Central memory CD8-positive, alpha-beta T cell (primary cell): Measurements from ENCODE around the gene CYP21A2.
"Not testable (repeated sequence)": the region's sequence is repeated elsewhere in the genome, so short reads cannot be mapped to it uniquely, and the experiment has no call there.

Source experiments
- ATAC-seq: fragments of 150-1000 bp; cut with Tn5 transposase; replicated peaks from 2 replicates; pipeline ENCODE4 v1.10.0; 2022; ENCODE audit warnings: mild to moderate bottlenecking, moderate FRiP score, moderate number of reproducible peaks; ENCODE audit not compliant: poor library complexity, severe bottlenecking; ENCODE audit errors: extremely low read depth
- DNase-seq, 2 donors: peaks; one replicate each; pipeline ENCODE4 v3.0.0; 2021; ENCODE audit warnings: low spot score in 2 of 2
- H3K27ac Mint-ChIP-seq: one replicate; pipeline ENCODE4 v1.8.0; 2022; ENCODE audit warnings: low read depth, mild to moderate bottlenecking, moderate library complexity, mixed read lengths
- H3K27me3 Mint-ChIP-seq: one replicate; pipeline ENCODE4 v1.8.0; 2022; ENCODE audit warnings: mixed read lengths
- H3K36me3 Mint-ChIP-seq: one replicate; pipeline ENCODE4 v1.8.0; 2022; ENCODE audit warnings: mild to moderate bottlenecking, moderate library complexity, mixed read lengths; ENCODE audit not compliant: insufficient read depth
- H3K4me1 Mint-ChIP-seq: one replicate; pipeline ENCODE4 v1.8.0; 2022; ENCODE audit warnings: mixed read lengths
- H3K4me3 Mint-ChIP-seq: one replicate; pipeline ENCODE4 v1.8.0; 2022; ENCODE audit warnings: mild to moderate bottlenecking, moderate library complexity, mixed read lengths
- H3K9me3 Mint-ChIP-seq: one replicate; pipeline ENCODE4 v1.8.0; 2022; ENCODE audit warnings: mixed read lengths

CYP21A2 gene

GRCh38 chr6:32068315-32068714, 30.1 kb downstream of the CYP21A2 start:
- not testable (repeated sequence) for H3K4me3 Mint-ChIP-seq, DNase-seq, H3K9me3 Mint-ChIP-seq, H3K36me3 Mint-ChIP-seq, H3K4me1 Mint-ChIP-seq, H3K27ac Mint-ChIP-seq, ATAC-seq
- peaks cover 30% of the 10 kb centered on the region for H3K27me3 Mint-ChIP-seq

GRCh38 chr6:32068867-32069266, 30.7 kb downstream of the CYP21A2 start:
- ATAC-seq (no peak), DNase-seq (no peak)
- Mint-ChIP-seq H3K36me3 (no peaks in the 10 kb centered on the region), H3K4me3 (no peak overlapping the region), H3K27me3 (peaks cover 33% of the 10 kb centered on the region), H3K4me1 (no peaks in the 10 kb centered on the region), H3K27ac (no peak overlapping the region), H3K9me3 (no peaks in the 10 kb centered on the region)

- no peak overlapping the region for H3K4me3 Mint-ChIP-seq
- no peaks in the 10 kb centered on the region for H3K36me3 Mint-ChIP-seq
- no peaks in the 10 kb centered on the region for H3K9me3 Mint-ChIP-seq
- H3K27ac Mint-ChIP-seq, result no peak overlapping the region
- peaks cover 37% of the 10 kb centered on the region for H3K27me3 Mint-ChIP-seq
- no peak for ATAC-seq
- no peaks in the 10 kb centered on the region for H3K4me1 Mint-ChIP-seq
- no peak for DNase-seq
These were observed 31.2 kb downstream of the CYP21A2 start for GRCh38 chr6:32069460-32069859.

GRCh38 chr6:32069878-32070515, 31.8 kb downstream of the CYP21A2 start:
- peaks cover 42% of the 10 kb centered on the region for H3K27me3 Mint-ChIP-seq
- peak overlapping the region; percentile 80 for H3K27ac Mint-ChIP-seq
- H3K4me1 Mint-ChIP-seq, result no peaks in the 10 kb centered on the region
- DNase-seq, result no peak
- H3K9me3 Mint-ChIP-seq, result no peaks in the 10 kb centered on the region
- H3K4me3 Mint-ChIP-seq, result no peak overlapping the region
- no peaks in the 10 kb centered on the region for H3K36me3 Mint-ChIP-seq
- no peak for ATAC-seq

- H3K27me3 Mint-ChIP-seq, result peaks cover 48% of the 10 kb centered on the region
These were observed 32.8 kb downstream of the CYP21A2 start for GRCh38 chr6:32070814-32071543.

GRCh38 chr6:32073101-32073500, 34.9 kb downstream of the CYP21A2 start:
- Mint-ChIP-seq H3K9me3 (no peaks in the 10 kb centered on the region), H3K4me3 (no peak overlapping the region), H3K27ac (no peak overlapping the region), H3K36me3 (no peaks in the 10 kb centered on the region), H3K27me3 (peaks cover 48% of the 10 kb centered on the region), H3K4me1 (no peaks in the 10 kb centered on the region)
- no peak for DNase-seq
- no peak for ATAC-seq

More at GRCh38 chr6:32070814-32071543, 32.8 kb downstream of the CYP21A2 start:
- Mint-ChIP-seq H3K4me1 (no peaks in the 10 kb centered on the region), H3K27ac (peak overlapping the region; percentile 80), H3K9me3 (no peaks in the 10 kb centered on the region), H3K4me3 (no peak overlapping the region), H3K36me3 (no peaks in the 10 kb centered on the region)
- no peak for ATAC-seq
- no peak for DNase-seq

GRCh38 chr6:32073613-32074012, 35.4 kb downstream of the CYP21A2 start:
- Mint-ChIP-seq H3K4me1 (no peaks in the 10 kb centered on the region), H3K4me3 (no peak overlapping the region), H3K27ac (no peak overlapping the region), H3K27me3 (peaks cover 48% of the 10 kb centered on the region), H3K36me3 (no peaks in the 10 kb centered on the region), H3K9me3 (no peaks in the 10 kb centered on the region)
- DNase-seq, result no peak
- no peak for ATAC-seq

GRCh38 chr6:32074996-32075532, 36.8 kb downstream of the CYP21A2 start:
- no peaks in the 10 kb centered on the region for H3K36me3 Mint-ChIP-seq
- H3K27me3 Mint-ChIP-seq, result peaks cover 37% of the 10 kb centered on the region
- H3K4me3 Mint-ChIP-seq, result no peak overlapping the region
- H3K9me3 Mint-ChIP-seq, result no peaks in the 10 kb centered on the region
- no peaks in the 10 kb centered on the region for H3K4me1 Mint-ChIP-seq
- ATAC-seq (no peak), DNase-seq (no peak)
- H3K27ac Mint-ChIP-seq, result no peak overlapping the region

GRCh38 chr6:32075781-32076180, 37.6 kb downstream of the CYP21A2 start:
- H3K27ac Mint-ChIP-seq, result no peak overlapping the region
- ATAC-seq, result no peak
- no peak overlapping the region for H3K4me3 Mint-ChIP-seq
- no peaks in the 10 kb centered on the region for H3K36me3 Mint-ChIP-seq
- H3K9me3 Mint-ChIP-seq, result no peaks in the 10 kb centered on the region
- no peaks in the 10 kb centered on the region for H3K4me1 Mint-ChIP-seq
- DNase-seq, result no peak
- H3K27me3 Mint-ChIP-seq, result peaks cover 34% of the 10 kb centered on the region

GRCh38 chr6:32076321-32076809, 38.1 kb downstream of the CYP21A2 start:
- DNase-seq, result no peak
- H3K4me3 Mint-ChIP-seq, result no peak overlapping the region

GRCh38 chr6:32079566-32080290, 41.5 kb downstream of the CYP21A2 start:
- no peak overlapping the region for H3K27ac Mint-ChIP-seq
- no peaks in the 10 kb centered on the region for H3K4me1 Mint-ChIP-seq
- peaks cover 51% of the 10 kb centered on the region for H3K27me3 Mint-ChIP-seq
- no peaks in the 10 kb centered on the region for H3K9me3 Mint-ChIP-seq
- no peaks in the 10 kb centered on the region for H3K36me3 Mint-ChIP-seq
- ATAC-seq (no peak), DNase-seq (no peak)
- no peak overlapping the region for H3K4me3 Mint-ChIP-seq

More at GRCh38 chr6:32076321-32076809, 38.1 kb downstream of the CYP21A2 start:
- Mint-ChIP-seq H3K27ac (no peak overlapping the region), H3K9me3 (no peaks in the 10 kb centered on the region), H3K36me3 (no peaks in the 10 kb centered on the region), H3K4me1 (no peaks in the 10 kb centered on the region), H3K27me3 (peaks cover 36% of the 10 kb centered on the region)
- ATAC-seq, result no peak

GRCh38 chr6:32081168-32081990, 43.2 kb downstream of the CYP21A2 start:
- H3K4me3 Mint-ChIP-seq, result no peak overlapping the region
- H3K27me3 Mint-ChIP-seq, result peaks cover 59% of the 10 kb centered on the region
- no peaks in the 10 kb centered on the region for H3K4me1 Mint-ChIP-seq
- ATAC-seq (no peak), DNase-seq (no peak)
- H3K36me3 Mint-ChIP-seq, result no peaks in the 10 kb centered on the region
- H3K9me3 Mint-ChIP-seq, result no peaks in the 10 kb centered on the region
- H3K27ac Mint-ChIP-seq, result no peak overlapping the region
